Neutrophil (primary cell): ENCODE data around the gene DEAF1.
A peak's percentile ranks its signal among the peaks of the same experiment; 100 is the strongest.

Experiments used
- H3K27ac ChIP-seq: fragments of 200-600 bp; sonication (generic); 2 replicates; pipeline ENCODE4 v1.5.1; 2016; ENCODE audit warnings: mild to moderate bottlenecking, moderate library complexity
- H3K27me3 ChIP-seq: fragments of 200-600 bp; sonication (generic); 2 replicates; pipeline ENCODE4 v1.6.0; 2016; ENCODE audit warnings: mild to moderate bottlenecking
- H3K36me3 ChIP-seq: fragments of 200-600 bp; sonication (generic); 2 replicates; pipeline ENCODE4 v1.5.1; 2017
- H3K4me1 ChIP-seq, 2 experiments: fragments of 200-600 bp in 1 of 2; sonication (generic) in 1 of 2; 1 replicate in 1 of 2; 2 replicates in 1 of 2; pipeline versions ENCODE4 v1.5.1 to v1.6.1; 2013 to 2016; ENCODE audit warnings: low read depth in 1 of 2, low read length in 1 of 2, mild to moderate bottlenecking in 1 of 2, moderate library complexity in 1 of 2; ENCODE audit not compliant: control insufficient read depth in 1 of 2, insufficient read depth in 1 of 2
- H3K4me3 ChIP-seq, 2 experiments: fragments of 200-600 bp in 1 of 2; sonication (generic) in 1 of 2; 1 replicate in 1 of 2; 2 replicates in 1 of 2; pipeline ENCODE4 v1.5.1; 2013 to 2016; ENCODE audit warnings: low read depth in 1 of 2, low read length in 1 of 2, mild to moderate bottlenecking in 1 of 2, moderate library complexity in 1 of 2
- H3K9me3 ChIP-seq: fragments of 200-600 bp; sonication (generic); 2 replicates; pipeline ENCODE4 v1.5.1; 2016
- TF ChIP-seq, protein P1 (sequence below): fragments of 200-600 bp; sonication (generic); IDR thresholded peaks from 2 replicates; pipeline ENCODE4 v1.5.1; 2016; ENCODE audit warnings: antibody characterized with exemption

Gene DEAF1

DNA sequence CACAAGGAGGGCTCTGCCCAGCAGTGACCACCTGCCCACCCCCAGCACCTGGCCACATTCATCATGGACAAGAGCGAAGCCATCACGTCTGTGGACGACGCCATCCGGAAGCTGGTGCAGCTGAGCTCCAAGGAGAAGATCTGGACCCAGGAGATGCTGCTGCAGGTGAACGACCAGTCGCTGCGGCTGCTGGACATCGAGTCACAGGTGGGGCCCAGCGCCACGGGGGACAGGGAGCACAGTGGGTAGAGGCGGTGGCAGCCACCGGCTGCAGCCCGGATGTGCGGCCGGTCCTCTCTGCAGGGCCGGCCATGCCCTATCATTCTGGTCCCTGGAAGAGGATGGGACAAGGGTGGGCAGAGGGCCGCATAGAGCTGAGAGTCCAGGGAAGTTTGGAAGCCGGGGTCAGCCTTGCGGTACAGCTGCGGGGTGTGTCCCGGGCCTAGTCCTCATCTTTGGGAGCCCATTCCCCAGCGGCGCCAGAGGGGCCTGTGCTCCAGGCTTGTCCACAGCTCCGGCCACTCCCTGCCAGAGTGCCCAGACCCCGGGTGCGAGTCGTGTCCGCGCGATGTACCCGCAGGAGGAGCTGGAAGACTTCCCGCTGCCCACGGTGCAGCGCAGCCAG, 25.1 kb upstream of the DEAF1 start:
- TF ChIP-seq, protein P1, sequence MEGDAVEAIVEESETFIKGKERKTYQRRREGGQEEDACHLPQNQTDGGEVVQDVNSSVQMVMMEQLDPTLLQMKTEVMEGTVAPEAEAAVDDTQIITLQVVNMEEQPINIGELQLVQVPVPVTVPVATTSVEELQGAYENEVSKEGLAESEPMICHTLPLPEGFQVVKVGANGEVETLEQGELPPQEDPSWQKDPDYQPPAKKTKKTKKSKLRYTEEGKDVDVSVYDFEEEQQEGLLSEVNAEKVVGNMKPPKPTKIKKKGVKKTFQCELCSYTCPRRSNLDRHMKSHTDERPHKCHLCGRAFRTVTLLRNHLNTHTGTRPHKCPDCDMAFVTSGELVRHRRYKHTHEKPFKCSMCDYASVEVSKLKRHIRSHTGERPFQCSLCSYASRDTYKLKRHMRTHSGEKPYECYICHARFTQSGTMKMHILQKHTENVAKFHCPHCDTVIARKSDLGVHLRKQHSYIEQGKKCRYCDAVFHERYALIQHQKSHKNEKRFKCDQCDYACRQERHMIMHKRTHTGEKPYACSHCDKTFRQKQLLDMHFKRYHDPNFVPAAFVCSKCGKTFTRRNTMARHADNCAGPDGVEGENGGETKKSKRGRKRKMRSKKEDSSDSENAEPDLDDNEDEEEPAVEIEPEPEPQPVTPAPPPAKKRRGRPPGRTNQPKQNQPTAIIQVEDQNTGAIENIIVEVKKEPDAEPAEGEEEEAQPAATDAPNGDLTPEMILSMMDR = no peak
- Histone ChIP-seq H3K4me3 (peak overlapping the region; percentile 49 to 55), H3K27me3 (peaks cover 89% of the 10 kb centered on the region), H3K4me1 (peaks cover 24 to 30% of the 10 kb centered on the region in 2 experiments), H3K27ac (no peak overlapping the region), H3K9me3 (no peaks in the 10 kb centered on the region), H3K36me3 (no peaks in the 10 kb centered on the region)

DNA sequence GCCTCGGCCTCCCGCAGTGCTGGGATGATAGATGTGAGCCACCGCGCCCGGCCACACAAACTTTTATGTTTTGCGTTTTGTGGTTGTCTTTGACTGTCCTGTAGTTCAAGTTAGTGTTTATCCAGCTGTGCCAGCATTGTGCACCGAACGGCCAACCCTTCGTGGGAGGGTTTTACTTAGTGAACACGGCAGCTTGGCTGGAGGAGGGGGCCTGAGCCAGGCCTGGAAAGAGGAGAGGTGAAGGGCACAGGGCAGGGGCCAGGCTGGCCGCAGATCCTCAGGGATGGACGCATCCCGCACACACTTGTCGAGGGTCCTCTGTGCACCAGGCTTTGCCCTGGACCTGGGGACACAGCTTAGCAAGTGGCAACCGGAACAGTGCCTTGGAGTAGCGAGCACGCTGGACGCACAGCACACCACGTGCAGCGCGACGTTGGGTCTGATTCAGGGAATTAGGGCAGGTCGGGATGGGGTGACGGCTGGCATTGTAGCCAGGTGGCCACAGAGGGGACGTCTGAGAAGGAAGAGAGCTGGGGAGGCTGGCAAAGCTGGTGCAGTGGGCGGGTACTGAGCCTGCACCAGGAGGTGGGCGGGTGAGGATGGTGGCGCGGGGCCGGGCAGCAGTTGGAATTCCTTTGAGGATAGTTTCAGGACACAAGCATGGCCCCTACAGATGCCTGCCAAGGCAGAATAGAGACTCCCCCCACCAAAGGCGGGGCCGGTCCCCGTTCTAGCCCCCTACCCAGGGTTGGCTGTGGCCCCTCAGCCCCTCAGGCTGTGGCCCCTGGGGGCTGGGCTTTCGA, 24.4 kb upstream of the DEAF1 start:
- Histone ChIP-seq H3K4me1 (peaks cover 24 to 30% of the 10 kb centered on the region in 2 experiments), H3K4me3 (no peak overlapping the region), H3K27me3 (peaks cover 88% of the 10 kb centered on the region), H3K9me3 (no peaks in the 10 kb centered on the region), H3K36me3 (no peaks in the 10 kb centered on the region), H3K27ac (no peak overlapping the region)
- TF ChIP-seq, protein P1 = no peak

DNA sequence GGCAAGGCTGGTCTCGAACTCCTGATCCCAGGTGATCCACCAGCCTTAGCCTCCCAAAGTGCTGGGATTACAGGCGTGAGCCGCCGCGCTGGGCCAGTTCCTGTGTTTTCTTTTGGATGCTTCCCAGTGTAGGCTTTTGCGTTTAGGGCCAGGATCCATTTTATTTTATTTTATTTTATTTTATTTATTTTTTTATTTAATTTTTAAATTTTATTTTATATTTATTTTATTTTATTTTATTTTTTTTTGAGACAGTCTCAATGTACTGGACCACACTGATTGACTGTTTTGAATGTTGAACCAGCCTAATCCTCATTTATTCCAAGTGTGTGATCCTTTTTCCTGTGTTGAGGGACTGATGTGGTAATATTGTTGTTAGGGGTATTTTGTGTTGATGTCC, 19.4 kb upstream of the DEAF1 start:
- peaks cover 86% of the 10 kb centered on the region for H3K27me3 ChIP-seq
- TF ChIP-seq, protein P1 = no peak
- no peak overlapping the region for H3K4me3 ChIP-seq
- H3K36me3 ChIP-seq = no peaks in the 10 kb centered on the region
- H3K27ac ChIP-seq = no peak overlapping the region
- H3K4me1 ChIP-seq = peaks cover 0 to 4% of the 10 kb centered on the region in 2 experiments
- no peaks in the 10 kb centered on the region for H3K9me3 ChIP-seq

DNA sequence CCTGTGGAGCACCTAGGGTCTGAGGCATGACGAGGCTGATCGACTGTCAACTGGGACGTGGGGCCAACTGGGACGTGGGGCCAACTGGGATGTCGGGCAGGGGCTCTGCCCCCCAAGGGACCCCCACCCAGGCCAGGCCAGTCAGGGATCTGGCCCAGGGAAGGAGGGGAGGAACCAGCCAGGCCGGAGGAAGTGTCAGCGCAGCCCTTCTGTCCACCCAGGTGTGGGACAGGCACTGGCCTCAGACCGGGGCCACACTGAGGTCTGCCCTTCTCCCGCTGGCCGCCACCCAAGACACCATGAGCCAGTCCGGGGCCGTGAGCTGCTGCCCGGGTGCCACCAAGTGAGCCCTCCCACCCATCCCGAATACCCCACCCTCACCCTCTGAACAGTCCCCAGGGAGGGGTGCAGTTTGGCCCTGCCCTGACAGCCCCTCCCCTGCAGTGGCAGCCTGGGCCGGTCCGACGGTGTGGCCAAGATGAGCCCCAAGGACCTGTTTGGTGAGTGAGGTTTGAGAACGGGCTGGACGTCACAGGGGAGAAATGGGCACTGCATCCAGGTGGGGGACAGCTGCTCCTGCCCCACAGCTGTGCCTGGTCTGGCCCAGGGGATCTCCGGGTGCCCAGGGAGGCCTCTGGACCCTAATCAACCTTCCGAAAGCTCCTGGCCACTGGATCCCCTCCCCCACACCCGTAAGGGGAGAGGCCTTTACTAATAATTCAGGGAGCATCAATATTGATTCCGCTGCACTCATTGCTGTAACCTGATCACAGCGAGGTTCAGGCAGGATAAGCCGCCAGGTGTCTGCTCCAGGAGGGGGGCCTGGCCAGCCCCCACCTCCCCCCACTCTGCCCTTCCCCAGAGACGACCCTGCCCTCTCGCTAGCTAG, 14.3 kb upstream of the DEAF1 start:
- TF ChIP-seq, protein P1 = no peak
- peaks cover 91% of the 10 kb centered on the region for H3K27me3 ChIP-seq
- H3K36me3 ChIP-seq = peaks cover 6% of the 10 kb centered on the region
- no peak overlapping the region for H3K27ac ChIP-seq
- peaks cover 4 to 11% of the 10 kb centered on the region in 2 experiments for H3K4me1 ChIP-seq
- no peaks in the 10 kb centered on the region for H3K9me3 ChIP-seq
- H3K4me3 ChIP-seq = no peak overlapping the region

DNA sequence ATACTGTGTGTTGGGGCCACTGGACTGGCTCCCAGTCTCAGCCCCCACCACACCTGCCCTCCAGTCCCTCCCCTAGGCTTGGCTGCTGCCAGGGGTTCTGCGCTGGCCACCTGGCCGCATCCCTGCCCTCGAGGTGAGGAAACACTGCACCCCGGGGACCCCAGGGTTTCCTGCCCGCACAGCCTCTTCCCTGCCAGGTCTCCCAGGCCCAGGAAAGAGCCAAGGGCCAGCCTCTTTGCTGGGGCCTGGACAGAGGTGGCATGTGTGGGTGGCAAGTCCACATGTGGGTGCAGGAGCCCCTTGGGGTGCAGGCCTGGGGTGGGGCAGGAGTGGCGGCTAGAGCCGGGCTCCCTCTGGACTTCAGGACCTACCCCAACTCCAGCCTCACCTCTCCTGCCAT, 13.5 kb upstream of the DEAF1 start:
- H3K36me3 ChIP-seq = peaks cover 9% of the 10 kb centered on the region
- TF ChIP-seq, protein P1 = no peak
- H3K4me3 ChIP-seq = no peak overlapping the region
- H3K4me1 ChIP-seq = peaks cover 4 to 11% of the 10 kb centered on the region in 2 experiments
- H3K27me3 ChIP-seq = peaks cover 87% of the 10 kb centered on the region
- no peaks in the 10 kb centered on the region for H3K9me3 ChIP-seq
- H3K27ac ChIP-seq = no peak overlapping the region
